Activated CD8-positive, alpha-beta memory T cell treated with anti-CD3 and anti-CD28 coated beads, Interleukin-2, amount 50 U/mL, for 1 hour (primary cell): Measurements from ENCODE around the gene SLCO4A1.

Experiments used
- DNase-seq: peaks from one replicate; pipeline ENCODE4 v3.0.0-alpha.2; 2020; ENCODE audit errors: extremely low read depth

The SLCO4A1 gene

DNA sequence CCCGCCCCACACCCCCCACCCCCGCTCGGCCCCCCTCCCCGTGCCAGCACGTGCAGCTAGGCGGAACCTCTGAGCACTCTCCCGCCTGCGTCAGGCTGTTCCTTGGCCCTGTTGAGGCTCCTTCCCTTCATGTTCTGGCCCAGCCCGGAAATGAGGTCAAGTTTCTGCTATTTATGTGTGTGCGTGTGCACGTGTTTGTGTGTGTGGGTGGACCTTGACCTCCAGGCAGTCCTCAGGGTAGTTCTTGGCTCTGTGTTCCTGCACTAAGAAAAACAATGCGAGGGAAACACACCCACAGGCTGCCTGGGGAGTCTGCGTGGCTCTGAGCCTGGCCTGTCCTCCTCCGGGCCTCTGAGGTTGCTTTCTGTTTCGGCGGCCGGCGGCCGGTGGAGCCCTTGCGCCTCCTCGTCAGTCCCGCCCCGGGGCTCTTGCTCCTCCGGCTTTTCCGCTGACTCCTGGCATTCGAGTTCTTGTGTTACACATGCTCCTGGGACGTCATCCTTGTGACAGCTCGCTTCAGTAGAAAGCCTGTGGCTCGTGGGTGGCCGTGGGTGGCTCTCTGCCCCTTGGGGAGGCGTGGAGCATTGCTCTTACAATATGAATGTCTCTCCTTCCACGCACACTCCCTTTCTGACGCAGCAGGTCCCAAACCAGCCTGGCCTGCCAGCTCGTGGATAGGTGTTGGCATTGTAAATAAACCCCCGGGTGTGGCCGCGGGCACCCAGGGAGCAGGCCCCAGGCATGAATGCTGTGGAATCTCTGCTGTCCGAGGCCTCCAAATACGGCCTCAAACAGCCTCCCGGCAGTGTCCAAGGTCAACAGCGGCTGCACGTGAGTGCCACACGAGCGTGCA lies 10.0 kb downstream of the SLCO4A1 start:
- peak; percentile 67 for DNase-seq

GRCh38 chr20:62652894-62653305 lies 10.6 kb downstream of the SLCO4A1 start:
- no peak for DNase-seq

GRCh38 chr20:62653373-62653772 lies 11.1 kb downstream of the SLCO4A1 start:
- no peak for DNase-seq

DNA sequence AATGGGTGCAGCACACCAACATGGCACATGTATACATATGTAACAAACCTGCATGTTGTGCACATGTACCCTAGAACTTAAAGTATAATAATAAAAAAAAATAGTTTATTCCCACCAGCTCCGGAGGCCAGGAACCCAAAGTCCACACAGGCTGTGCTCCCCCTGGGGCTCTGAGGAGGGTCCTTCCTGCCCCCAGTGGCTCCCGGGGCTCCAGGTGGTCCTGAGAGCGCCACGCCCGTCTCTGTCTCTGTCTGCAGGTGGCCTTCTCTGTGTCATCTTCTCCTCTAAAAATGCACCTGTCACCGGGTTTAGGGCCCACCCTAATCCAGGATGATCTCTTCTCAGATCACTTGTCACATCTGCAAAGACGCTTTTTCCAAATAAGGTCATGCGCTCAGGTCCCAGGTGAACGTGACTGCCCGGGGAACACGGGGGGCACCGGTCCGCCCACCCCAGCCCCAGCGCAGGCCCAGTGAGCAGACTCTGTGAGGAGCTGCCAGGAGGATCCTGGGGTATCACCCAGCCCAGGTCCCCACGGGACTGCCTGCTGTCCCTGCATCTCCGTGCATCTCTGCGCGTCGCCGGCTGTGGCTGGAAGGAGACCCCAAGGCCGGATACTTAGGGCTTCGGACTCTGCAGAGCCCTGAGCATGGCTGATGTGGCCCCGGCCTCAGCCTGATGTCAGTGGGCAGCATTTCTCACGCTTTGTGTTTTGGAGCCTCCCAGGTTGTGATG lies 11.8 kb downstream of the SLCO4A1 start:
- DNase-seq, result no peak

DNA sequence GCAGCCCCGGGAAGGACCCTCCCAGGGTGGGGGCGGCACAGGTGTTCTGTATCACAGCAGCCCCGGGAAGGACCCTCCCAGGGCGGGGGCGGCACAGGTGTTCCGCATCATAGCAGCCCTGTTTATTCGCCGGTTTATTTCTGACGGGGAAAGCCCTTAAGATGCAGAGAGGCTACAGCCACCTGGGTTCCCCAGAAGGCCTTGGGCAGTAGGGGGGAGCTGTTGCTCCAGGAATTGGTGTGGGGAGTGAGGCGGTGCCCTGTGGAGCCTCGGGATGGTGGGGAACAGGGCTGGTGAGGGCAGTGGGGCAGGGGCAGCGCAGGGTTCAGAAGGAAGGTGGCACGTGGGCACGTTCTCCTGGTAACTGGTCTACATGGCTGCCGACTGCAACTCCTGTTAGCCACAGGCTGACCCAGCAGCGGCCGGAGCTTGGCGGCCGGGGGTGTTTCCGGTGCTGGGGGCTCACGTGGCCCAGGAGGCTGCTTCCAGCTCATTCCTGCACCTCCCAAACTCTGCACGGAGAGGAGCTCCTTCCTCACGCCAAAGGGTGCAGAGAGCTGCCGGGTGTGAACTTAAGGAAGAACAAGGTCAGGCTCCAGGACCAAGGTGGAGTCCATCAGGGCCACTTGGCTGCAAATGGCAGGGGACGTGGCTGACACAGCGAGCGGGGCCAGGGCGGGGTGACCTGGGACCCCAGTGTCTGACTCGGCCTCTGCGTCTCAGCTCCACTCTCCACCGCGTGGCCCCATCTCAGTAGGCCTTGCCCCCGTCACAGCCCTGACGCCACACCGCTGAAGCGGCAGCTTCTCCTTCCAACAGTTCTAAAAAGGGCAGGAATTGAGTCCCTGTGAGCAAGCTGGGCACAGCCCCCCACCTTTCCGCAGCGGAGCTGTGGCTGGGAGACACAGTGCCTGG lies 13.2 kb downstream of the SLCO4A1 start:
- no peak for DNase-seq

DNA sequence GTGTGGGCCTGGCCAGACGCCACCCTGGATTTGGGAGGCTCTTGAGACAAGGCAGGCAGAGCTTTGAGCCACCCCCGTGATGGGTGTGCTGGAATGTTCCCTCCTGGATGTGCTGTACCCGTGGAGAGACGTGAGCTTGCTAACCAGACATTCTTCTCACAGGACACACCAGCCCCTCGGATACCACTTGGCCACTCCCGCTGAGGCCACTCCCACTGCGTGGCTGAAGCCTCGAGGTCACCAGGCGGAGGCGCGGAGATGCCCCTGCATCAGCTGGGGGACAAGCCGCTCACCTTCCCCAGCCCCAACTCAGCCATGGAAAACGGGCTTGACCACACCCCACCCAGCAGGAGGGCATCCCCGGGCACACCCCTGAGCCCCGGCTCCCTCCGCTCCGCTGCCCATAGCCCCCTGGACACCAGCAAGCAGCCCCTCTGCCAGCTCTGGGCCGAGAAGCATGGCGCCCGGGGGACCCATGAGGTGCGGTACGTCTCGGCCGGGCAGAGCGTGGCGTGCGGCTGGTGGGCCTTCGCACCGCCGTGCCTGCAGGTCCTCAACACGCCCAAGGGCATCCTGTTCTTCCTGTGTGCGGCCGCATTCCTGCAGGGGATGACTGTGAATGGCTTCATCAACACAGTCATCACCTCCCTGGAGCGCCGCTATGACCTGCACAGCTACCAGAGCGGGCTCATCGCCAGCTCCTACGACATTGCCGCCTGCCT lies 14.1 kb downstream of the SLCO4A1 start:
- no peak for DNase-seq

- DNase-seq, result no peak
Measured at GRCh38 chr20:62656919-62657588, 14.8 kb downstream of the SLCO4A1 start.

GRCh38 chr20:62657589-62657942 lies 15.3 kb downstream of the SLCO4A1 start:
- DNase-seq, result no peak

GRCh38 chr20:62657956-62658355 lies 15.7 kb downstream of the SLCO4A1 start:
- DNase-seq, result no peak

DNA sequence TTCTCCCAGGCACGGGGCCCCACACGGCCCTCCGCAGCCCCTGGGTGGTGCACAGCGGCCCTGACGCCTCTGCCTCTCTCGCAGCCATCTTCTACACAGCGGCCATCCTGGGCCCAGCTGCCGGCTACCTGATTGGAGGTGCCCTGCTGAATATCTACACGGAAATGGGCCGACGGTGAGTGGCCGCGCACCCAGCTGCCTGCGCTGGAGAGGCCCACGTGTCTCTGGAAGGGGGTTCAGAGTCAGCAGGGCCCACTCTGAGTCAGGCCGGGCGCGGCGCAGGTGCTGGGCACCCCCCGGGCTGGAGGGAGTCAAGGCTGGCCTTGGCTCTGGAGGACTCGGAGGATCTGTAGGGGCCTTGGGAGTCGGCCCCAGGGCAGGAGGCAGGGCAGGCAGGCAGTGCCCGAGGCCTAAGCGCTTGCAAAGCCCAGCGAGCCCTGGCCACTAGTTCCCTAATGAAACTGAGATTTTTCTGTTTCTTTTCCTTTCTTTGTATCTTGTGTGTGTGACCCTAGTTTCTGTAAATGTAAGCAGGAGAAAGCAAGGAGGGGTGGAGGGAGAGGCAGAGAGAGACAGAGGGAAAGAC lies 16.4 kb downstream of the SLCO4A1 start:
- DNase-seq, result no peak

DNA sequence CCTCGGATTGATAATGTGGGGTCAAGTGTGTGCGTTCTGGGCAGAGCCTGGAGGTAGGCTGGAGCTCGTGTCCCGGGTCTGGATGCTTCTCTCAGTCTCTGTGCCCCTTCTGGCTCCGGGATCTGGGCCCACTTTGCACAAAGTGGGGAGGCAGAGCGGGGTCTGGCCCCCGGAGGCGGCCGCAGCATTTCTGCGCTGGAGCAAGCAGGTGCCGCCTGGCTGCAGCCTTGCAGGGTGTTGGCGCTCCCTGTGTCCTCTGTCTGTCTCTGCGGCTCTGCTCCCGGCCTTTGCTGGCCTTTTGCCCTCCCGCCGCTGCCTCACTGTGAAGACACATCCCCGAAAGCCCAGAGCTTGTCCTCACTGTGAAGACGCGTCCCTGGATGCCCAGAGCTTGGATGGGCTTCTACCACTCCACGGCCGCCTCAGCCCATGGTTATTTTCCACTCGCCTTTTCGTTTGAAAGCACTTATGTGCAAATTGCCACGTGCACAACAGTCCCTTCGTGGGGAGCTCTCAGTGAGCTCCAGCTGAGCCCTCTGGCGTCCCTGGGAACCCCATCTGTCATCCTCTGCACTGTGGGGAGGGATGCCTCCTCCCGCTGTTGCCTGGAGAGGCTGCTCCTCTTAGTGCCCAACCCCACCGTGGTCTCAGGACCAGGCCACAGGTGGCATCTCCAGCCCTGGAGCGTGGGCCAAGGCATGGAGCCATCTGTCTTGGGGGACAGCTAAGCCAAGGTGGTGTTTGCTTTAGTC lies 17.4 kb downstream of the SLCO4A1 start:
- DNase-seq, result no peak

DNA sequence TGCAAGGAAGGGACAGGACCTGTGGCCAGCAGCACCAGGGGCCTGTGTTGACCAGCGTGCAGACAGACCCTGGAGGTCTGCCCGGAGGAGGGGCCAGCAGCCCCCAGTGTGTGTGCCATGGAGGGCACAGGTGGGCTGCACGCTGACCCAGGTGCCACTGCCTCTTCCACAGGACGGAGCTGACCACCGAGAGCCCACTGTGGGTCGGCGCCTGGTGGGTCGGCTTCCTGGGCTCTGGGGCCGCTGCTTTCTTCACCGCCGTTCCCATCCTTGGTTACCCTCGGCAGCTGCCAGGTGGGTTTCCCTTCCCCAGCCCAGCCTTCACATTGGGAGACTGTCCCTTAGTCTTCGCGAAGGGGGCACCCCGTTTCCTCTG lies 17.9 kb downstream of the SLCO4A1 start:
- DNase-seq, result no peak

DNA sequence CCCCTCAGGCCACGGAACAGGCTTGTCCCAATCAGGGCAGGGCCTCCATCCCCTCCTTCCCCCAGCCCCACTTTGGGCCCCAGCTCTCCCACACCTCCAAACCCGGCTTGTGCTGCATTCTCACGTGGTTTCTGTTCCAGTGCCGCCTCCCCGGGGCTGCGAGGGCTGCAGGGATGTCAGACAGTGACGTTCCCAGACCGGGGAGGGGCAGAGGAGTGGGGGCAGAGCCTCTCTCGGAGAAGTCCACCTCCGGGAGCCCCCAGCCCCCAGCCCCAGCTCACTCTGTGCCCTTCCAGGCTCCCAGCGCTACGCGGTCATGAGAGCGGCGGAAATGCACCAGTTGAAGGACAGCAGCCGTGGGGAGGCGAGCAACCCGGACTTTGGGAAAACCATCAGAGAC lies 18.5 kb downstream of the SLCO4A1 start:
- DNase-seq, result no peak

DNA sequence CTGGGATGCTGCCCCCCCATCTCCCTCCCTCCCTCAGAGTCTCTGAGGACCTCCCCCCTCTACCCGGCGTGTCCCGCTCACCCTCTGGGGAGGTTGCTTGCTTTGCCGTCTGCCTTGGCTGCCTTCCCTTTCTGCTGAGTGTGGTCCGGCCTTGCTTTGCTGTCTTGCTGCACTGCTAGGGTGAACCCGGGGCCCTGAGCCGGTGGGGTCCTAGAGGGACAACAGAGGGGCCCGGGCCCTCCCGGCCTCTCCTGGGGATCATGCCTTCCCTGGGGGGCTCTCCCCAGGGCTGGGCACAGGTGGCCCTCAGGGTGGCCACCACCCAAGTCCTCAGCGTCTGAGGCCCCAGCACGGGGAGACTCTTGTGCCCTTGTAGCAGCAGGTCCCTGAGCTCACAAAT lies 19.3 kb downstream of the SLCO4A1 start:
- DNase-seq, result no peak

- no peak for DNase-seq
Measured at GRCh38 chr20:62662422-62662821, 20.1 kb downstream of the SLCO4A1 start.

GRCh38 chr20:62663145-62664018 lies 21.1 kb downstream of the SLCO4A1 start:
- DNase-seq, result no peak

GRCh38 chr20:62664019-62664971 lies 22.0 kb downstream of the SLCO4A1 start:
- DNase-seq, result no peak
